ENCODE results near the gene CYSLTR1.
"Not testable (repeated sequence)": the region's sequence is repeated elsewhere in the genome, so short reads cannot be mapped to it uniquely, and the experiment has no call there.

The CYSLTR1 gene

GRCh38 chrX:78327370-78328086 is at the start of gene CYSLTR1:
CYSLTR1 (minus strand) TSS chrX:78327611; CDS start chrX:78273746, 53,865 bp downstream.
- DNase-seq (ENCODE audit: low spot score) = no peak

GRCh38 chrX:78377186-78377585 is 49.8 kb upstream of the CYSLTR1 start:
- DNase-seq (ENCODE audit: low spot score) = no peak

GRCh38 chrX:78375894-78376293 is 48.5 kb upstream of the CYSLTR1 start:
- DNase-seq (ENCODE audit: low spot score) = no peak

GRCh38 chrX:78366576-78366975 is 39.2 kb upstream of the CYSLTR1 start:
- DNase-seq (ENCODE audit: low spot score) = no peak

- DNase-seq (ENCODE audit: low spot score) = no peak
Observed at GRCh38 chrX:78357342-78358055, 30.1 kb upstream of the CYSLTR1 start.

- DNase-seq (ENCODE audit: low spot score) = peak; percentile 8
Observed at GRCh38 chrX:78333521-78333920, 6.1 kb upstream of the CYSLTR1 start.

GRCh38 chrX:78331708-78332107 is 4.3 kb upstream of the CYSLTR1 start:
- DNase-seq (ENCODE audit: low spot score) = no peak

- DNase-seq (ENCODE audit: low spot score) = no peak
Observed at GRCh38 chrX:78330540-78330939, 3.1 kb upstream of the CYSLTR1 start.

GRCh38 chrX:78330068-78330467 is 2.7 kb upstream of the CYSLTR1 start:
- no peak for DNase-seq (ENCODE audit: low spot score)

- DNase-seq (ENCODE audit: low spot score) = no peak
Observed at GRCh38 chrX:78329486-78329885, 2.1 kb upstream of the CYSLTR1 start.

GRCh38 chrX:78326401-78326800 is 1.0 kb downstream of the CYSLTR1 start:
- DNase-seq (ENCODE audit: low spot score) = no peak

GRCh38 chrX:78322863-78323262 is 4.5 kb downstream of the CYSLTR1 start:
- no peak for DNase-seq (ENCODE audit: low spot score)

- peak; percentile 29 for DNase-seq (ENCODE audit: low spot score)
Observed at GRCh38 chrX:78321809-78322208, 5.6 kb downstream of the CYSLTR1 start.

- no peak for DNase-seq (ENCODE audit: low spot score)
Observed at GRCh38 chrX:78316265-78316664, 11.1 kb downstream of the CYSLTR1 start.

GRCh38 chrX:78315745-78316144 is 11.7 kb downstream of the CYSLTR1 start:
- no peak for DNase-seq (ENCODE audit: low spot score)

- DNase-seq (ENCODE audit: low spot score) = no peak
Observed at GRCh38 chrX:78314561-78314960, 12.8 kb downstream of the CYSLTR1 start.

- no peak for DNase-seq (ENCODE audit: low spot score)
Observed at GRCh38 chrX:78313526-78313925, 13.9 kb downstream of the CYSLTR1 start.

GRCh38 chrX:78307665-78308064 is 19.7 kb downstream of the CYSLTR1 start:
- no peak for DNase-seq (ENCODE audit: low spot score)

GRCh38 chrX:78303086-78303485 is 24.3 kb downstream of the CYSLTR1 start:
- DNase-seq (ENCODE audit: low spot score) = no peak

- DNase-seq (ENCODE audit: low spot score) = not testable (repeated sequence)
Observed at GRCh38 chrX:78300933-78301332, 26.5 kb downstream of the CYSLTR1 start.

- DNase-seq (ENCODE audit: low spot score) = no peak
Observed at GRCh38 chrX:78283511-78283910, 43.9 kb downstream of the CYSLTR1 start.

GRCh38 chrX:78237127-78237526 is 90.3 kb downstream of the CYSLTR1 start:
- no peak for DNase-seq (ENCODE audit: low spot score)

GRCh38 chrX:78226047-78226446 is 101.4 kb downstream of the CYSLTR1 start:
- DNase-seq (ENCODE audit: low spot score) = not testable (repeated sequence)
